8988T (cell line): ENCODE measurements around the gene CCDC33.
A peak's percentile ranks its signal among the peaks of the same experiment; 100 is the strongest.

Source experiments
- DNase-seq: peaks from one replicate; pipeline ENCODE4 v3.0.0; 2011

The CCDC33 gene

DNA sequence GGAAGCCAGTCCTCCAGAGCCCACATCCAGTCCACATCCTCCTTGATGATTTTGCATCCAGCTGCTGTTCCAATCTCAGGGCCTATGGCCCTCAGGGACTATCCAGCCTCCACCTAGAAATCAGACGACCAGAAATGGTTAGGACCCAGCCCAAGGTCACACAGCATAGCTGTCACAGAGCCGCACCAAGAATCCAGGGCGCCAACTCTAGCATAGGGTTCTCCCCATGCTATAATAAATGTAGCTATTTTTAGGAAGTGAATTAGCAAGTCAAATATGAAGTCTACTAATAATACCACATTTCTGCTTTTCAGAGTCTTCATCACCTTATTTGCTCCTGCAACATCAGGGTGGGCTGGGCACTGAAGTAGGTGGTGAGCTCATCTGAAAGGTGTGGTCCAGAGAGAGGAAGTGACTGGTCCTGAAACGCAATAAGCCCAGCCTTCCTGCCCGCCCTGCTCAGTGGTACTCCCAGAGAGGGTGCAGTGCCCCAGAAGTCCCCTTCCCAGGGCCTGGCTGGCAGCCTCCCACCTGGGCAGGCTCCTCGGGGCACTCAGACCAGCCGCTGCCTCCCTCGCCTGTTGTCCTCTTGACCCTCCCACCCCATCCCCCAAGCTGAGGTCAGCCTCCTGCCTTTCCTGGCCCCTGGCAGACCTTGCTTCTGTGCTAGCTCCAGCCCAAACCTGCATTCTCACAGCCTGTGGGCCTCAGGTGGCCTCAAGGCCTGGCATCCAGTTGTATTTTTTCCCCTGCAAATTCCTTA lies 148.9 kb downstream of the CCDC33 start:
- peak; percentile 61 for DNase-seq

DNA sequence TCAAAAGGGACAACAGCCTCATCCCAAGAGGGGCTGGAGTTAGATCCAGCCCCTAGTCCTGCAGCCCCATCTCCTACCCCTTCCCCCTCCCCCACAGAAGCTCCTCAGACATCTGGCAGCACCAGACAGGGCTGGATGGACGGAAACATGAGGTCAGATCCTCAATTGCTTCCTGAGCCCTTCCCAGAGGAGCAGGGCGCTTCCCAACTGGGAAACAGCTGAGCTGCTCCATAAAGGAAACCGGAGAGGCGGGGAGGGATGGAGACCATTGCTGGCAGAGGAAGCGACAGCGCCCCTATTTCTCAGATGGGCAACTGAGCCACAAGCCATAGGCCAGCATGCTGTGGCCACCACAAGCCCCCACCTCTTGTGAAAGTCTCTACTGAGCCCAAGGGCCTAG lies 149.6 kb downstream of the CCDC33 start:
- DNase-seq: no peak
